Fibroblast of lung (primary cell): ENCODE data around the gene CLECL1. TPM values are rescaled to one million over a fixed set of nuclear protein-coding genes. Genes with fewer than 3 reads are reported as not detected.

Experiments
- DNase-seq, 2 donors: peaks; one replicate each; pipeline versions ENCODE4 v3.0.0 to v3.0.0-alpha.2; 2010; ENCODE audit warnings: low read depth in 2 of 2
- H2AFZ ChIP-seq: 2 replicates; pipeline ENCODE4 v1.5.1; 2012; ENCODE audit warnings: low read length, control low read depth, inconsistent platforms
- H3K27ac ChIP-seq: 2 replicates; pipeline ENCODE4 v1.5.1; 2011; ENCODE audit warnings: low read length, control low read depth; ENCODE audit not compliant: insufficient read depth
- H3K27me3 ChIP-seq: 2 replicates; pipeline ENCODE4 v1.5.1; 2011; ENCODE audit warnings: mild to moderate bottlenecking, low read length; ENCODE audit not compliant: control insufficient read depth, insufficient read depth
- H3K36me3 ChIP-seq: 2 replicates; pipeline ENCODE4 v1.5.1; 2011; ENCODE audit warnings: low read length; ENCODE audit not compliant: control insufficient read depth, insufficient read depth
- H3K4me1 ChIP-seq: 2 replicates; pipeline ENCODE4 v1.5.1; 2011; ENCODE audit warnings: low read length; ENCODE audit not compliant: control insufficient read depth, insufficient read depth; ENCODE audit errors: extremely low read depth
- H3K4me2 ChIP-seq: 2 replicates; pipeline ENCODE4 v1.5.1; 2011; ENCODE audit warnings: low read length, control low read depth; ENCODE audit not compliant: insufficient read depth; ENCODE audit errors: extremely low read depth
- H3K4me3 ChIP-seq, 4 experiments: fragments of 200-600 bp in 1 of 4; sonication (generic) in 1 of 4; replicated peaks in 1 of 4; 2 replicates each; pipeline ENCODE4 v1.5.1; 2011 to 2016; ENCODE audit warnings: low read length in 4 of 4, low read depth in 3 of 4, mild to moderate bottlenecking in 3 of 4, control low read depth in 2 of 4, inconsistent platforms in 1 of 4, mixed read lengths in 1 of 4; ENCODE audit not compliant: insufficient read depth in 1 of 4; ENCODE audit errors: control extremely low read depth in 1 of 4
- H3K79me2 ChIP-seq: 2 replicates; pipeline ENCODE4 v1.5.1; 2012; ENCODE audit warnings: mild to moderate bottlenecking, low read length, inconsistent platforms; ENCODE audit not compliant: control insufficient read depth, insufficient read depth
- H3K9ac ChIP-seq: 2 replicates; pipeline ENCODE4 v1.5.1; 2011; ENCODE audit warnings: mild to moderate bottlenecking, low read length, control low read depth; ENCODE audit not compliant: insufficient read depth
- H3K9me3 ChIP-seq: 2 replicates; pipeline ENCODE4 v1.5.1; 2012; ENCODE audit warnings: low read depth, low read length; ENCODE audit not compliant: control insufficient read depth, insufficient read depth
- H4K20me1 ChIP-seq: 2 replicates; pipeline ENCODE4 v1.5.1; 2011; ENCODE audit warnings: low read length; ENCODE audit not compliant: control insufficient read depth, insufficient read depth; ENCODE audit errors: extremely low read depth
- CTCF ChIP-seq, 2 donors: IDR thresholded peaks in 1 of 2; conservative IDR thresholded peaks in 1 of 2; 1 replicate in 1 of 2; 2 replicates in 1 of 2; pipeline ENCODE4 v1.5.1; 2011 to 2012; ENCODE audit warnings: low read length in 2 of 2, control low read depth in 1 of 2, inconsistent platforms in 1 of 2, low read depth in 1 of 2, mild to moderate bottlenecking in 1 of 2
- EZH2 ChIP-seq: IDR thresholded peaks from 2 replicates; pipeline ENCODE4 v1.5.1; 2012; ENCODE audit warnings: low read length, control low read depth, mild to moderate bottlenecking; ENCODE audit errors: missing control alignments
- polyA plus RNA-seq, 2 donors: library from polyadenylated mRNA; depleted of rRNA in 1 of 2; stranded (reverse) in 1 of 2; unstranded in 1 of 2; fragments of >200 nt; gene quantifications; 2 replicates each; pipeline ENCODE4 v1.2.1, GENCODE V29; 2011 to 2012; ENCODE audit warnings: missing spikeins in 1 of 2
- total RNA-seq: library from RNA; depleted of rRNA; stranded (reverse); fragments of >200 nt; gene quantifications from 2 replicates; pipeline ENCODE4 v1.2.1, GENCODE V29; 2014

CLECL1 gene
- total and polyA plus RNA-seq, 2 donors (not counting 1 experiment from before 2014, with no cell fraction given), result not detected

- no peaks in the 10 kb centered on the region for H3K9me3 ChIP-seq
- no peaks in the 10 kb centered on the region for H3K79me2 ChIP-seq
- TF ChIP-seq CTCF (conservative IDR thresholded peaks at IDR 0.05 in 1 of 2, IDR thresholded peaks at IDR 0.05 in 1 of 2; ENCODE audit: low read depth in 1 of 2, low read length in 2 of 2), result no peak
- no peak for TF ChIP-seq EZH2
- H2AFZ ChIP-seq, result no peak overlapping the region
- H4K20me1 ChIP-seq, result no peaks in the 10 kb centered on the region
- no peak overlapping the region for H3K9ac ChIP-seq
- no peak overlapping the region for H3K4me2 ChIP-seq
- H3K4me3 ChIP-seq, result no peak overlapping the region
- H3K36me3 ChIP-seq, result no peaks in the 10 kb centered on the region
- DNase-seq, result no peak
- H3K27me3 ChIP-seq, result no peaks in the 10 kb centered on the region
- H3K4me1 ChIP-seq, result no peaks in the 10 kb centered on the region
- no peak overlapping the region for H3K27ac ChIP-seq
Observed at GRCh38 chr12:9736936-9737705, 4.2 kb upstream of the CLECL1 start.

GRCh38 chr12:9735601-9736000, 2.7 kb upstream of the CLECL1 start:
- Histone ChIP-seq H3K27me3 (no peaks in the 10 kb centered on the region), H3K9me3 (no peaks in the 10 kb centered on the region), H3K9ac (no peak overlapping the region), H3K4me3 (no peak overlapping the region), H3K4me1 (no peaks in the 10 kb centered on the region), H2AFZ (no peak overlapping the region), H3K4me2 (no peak overlapping the region), H4K20me1 (no peaks in the 10 kb centered on the region), H3K27ac (no peak overlapping the region), H3K36me3 (no peaks in the 10 kb centered on the region), H3K79me2 (no peaks in the 10 kb centered on the region)
- DNase-seq, result no peak
- TF ChIP-seq EZH2 (no peak), CTCF (conservative IDR thresholded peaks at IDR 0.05 in 1 of 2, IDR thresholded peaks at IDR 0.05 in 1 of 2; ENCODE audit: low read depth in 1 of 2, low read length in 2 of 2) (no peak)

- no peaks in the 10 kb centered on the region for H3K36me3 ChIP-seq
- H3K9me3 ChIP-seq, result no peaks in the 10 kb centered on the region
- H3K4me3 ChIP-seq, result no peak overlapping the region
- H3K27ac ChIP-seq, result no peak overlapping the region
- no peak for DNase-seq
- no peaks in the 10 kb centered on the region for H4K20me1 ChIP-seq
- no peaks in the 10 kb centered on the region for H3K79me2 ChIP-seq
- no peak overlapping the region for H3K9ac ChIP-seq
- no peak overlapping the region for H2AFZ ChIP-seq
- H3K4me1 ChIP-seq, result no peaks in the 10 kb centered on the region
- no peak overlapping the region for H3K4me2 ChIP-seq
- H3K27me3 ChIP-seq, result no peaks in the 10 kb centered on the region
- TF ChIP-seq EZH2 (no peak), CTCF (conservative IDR thresholded peaks at IDR 0.05 in 1 of 2, IDR thresholded peaks at IDR 0.05 in 1 of 2; ENCODE audit: low read depth in 1 of 2, low read length in 2 of 2) (no peak)
Observed at GRCh38 chr12:9731797-9732196, 1.1 kb downstream of the CLECL1 start.
